OCI-LY3 (cell line): ENCODE data around the gene PIEZO1.

Source experiments
- H2AFZ ChIP-seq: fragments of 200-600, 300-600 bp; shearing (Covaris generic); 2 replicates; pipeline ENCODE4 v1.6.0; 2014; ENCODE audit warnings: antibody characterized with exemption, low read depth, low read length
- H3K27ac ChIP-seq: fragments of 200-600, 300-600 bp; sonication (generic); 2 replicates; pipeline ENCODE4 v1.5.1; 2014; ENCODE audit warnings: mild to moderate bottlenecking, low read length, moderate library complexity, mixed read lengths
- H3K27me3 ChIP-seq: fragments of 200-600, 300-600 bp; sonication (generic); 2 replicates; pipeline ENCODE4 v1.6.1; 2014; ENCODE audit warnings: low read depth, low read length, mixed read lengths
- H3K36me3 ChIP-seq: fragments of 200-600, 300-600 bp; sonication (generic); replicated peaks from 2 replicates; pipeline ENCODE3; 2014; ENCODE audit warnings: low read depth, low read length, mixed read lengths
- H3K4me1 ChIP-seq: fragments of 300-600, 200-600 bp; sonication (generic); 2 replicates; pipeline ENCODE4 v1.6.1; 2014; ENCODE audit warnings: low read length, mixed read lengths
- H3K4me2 ChIP-seq: fragments of 200-600, 300-600 bp; sonication (generic); 2 replicates; pipeline ENCODE4 v1.6.1; 2014; ENCODE audit warnings: low read length, mixed read lengths
- H3K4me3 ChIP-seq: fragments of 300-600, 200-600 bp; sonication (generic); 2 replicates; pipeline ENCODE4 v1.5.1; 2014; ENCODE audit warnings: antibody characterized with exemption, mild to moderate bottlenecking, low read length, moderate library complexity
- H3K79me2 ChIP-seq: fragments of 300-600, 200-600 bp; shearing (Covaris generic); 2 replicates; pipeline ENCODE4 v1.6.1; 2014; ENCODE audit warnings: mild to moderate bottlenecking, low read length, mixed read lengths
- H3K9ac ChIP-seq: fragments of 300-600, 200-600 bp; shearing (Covaris generic); 2 replicates; pipeline ENCODE4 v1.6.0; 2014; ENCODE audit warnings: mild to moderate bottlenecking, low read length, moderate library complexity
- H3K9me3 ChIP-seq: fragments of 200-600, 300-600 bp; shearing (Covaris generic); 2 replicates; pipeline ENCODE4 v1.6.1; 2014; ENCODE audit warnings: low read length, mixed read lengths; ENCODE audit not compliant: insufficient read depth
- H4K20me1 ChIP-seq: fragments of 200-600, 300-600 bp; sonication (generic); 2 replicates; pipeline ENCODE4 v1.6.1; 2016; ENCODE audit warnings: low read length, mixed read lengths; ENCODE audit not compliant: insufficient read depth
- EZH2phosphoT487 ChIP-seq: fragments of 200-600 bp; shearing (Covaris generic); IDR thresholded peaks from 2 replicates; pipeline ENCODE4 v1.6.1; 2018; ENCODE audit warnings: antibody characterized with exemption, mixed run types, low read depth
- TF ChIP-seq, protein P1 (sequence below): fragments of 200-600, 300-600 bp; sonication (generic); IDR thresholded peaks from 2 replicates; pipeline ENCODE4 v1.5.1; 2014; ENCODE audit warnings: antibody characterized with exemption, low read length, low read depth

PIEZO1 gene

DNA sequence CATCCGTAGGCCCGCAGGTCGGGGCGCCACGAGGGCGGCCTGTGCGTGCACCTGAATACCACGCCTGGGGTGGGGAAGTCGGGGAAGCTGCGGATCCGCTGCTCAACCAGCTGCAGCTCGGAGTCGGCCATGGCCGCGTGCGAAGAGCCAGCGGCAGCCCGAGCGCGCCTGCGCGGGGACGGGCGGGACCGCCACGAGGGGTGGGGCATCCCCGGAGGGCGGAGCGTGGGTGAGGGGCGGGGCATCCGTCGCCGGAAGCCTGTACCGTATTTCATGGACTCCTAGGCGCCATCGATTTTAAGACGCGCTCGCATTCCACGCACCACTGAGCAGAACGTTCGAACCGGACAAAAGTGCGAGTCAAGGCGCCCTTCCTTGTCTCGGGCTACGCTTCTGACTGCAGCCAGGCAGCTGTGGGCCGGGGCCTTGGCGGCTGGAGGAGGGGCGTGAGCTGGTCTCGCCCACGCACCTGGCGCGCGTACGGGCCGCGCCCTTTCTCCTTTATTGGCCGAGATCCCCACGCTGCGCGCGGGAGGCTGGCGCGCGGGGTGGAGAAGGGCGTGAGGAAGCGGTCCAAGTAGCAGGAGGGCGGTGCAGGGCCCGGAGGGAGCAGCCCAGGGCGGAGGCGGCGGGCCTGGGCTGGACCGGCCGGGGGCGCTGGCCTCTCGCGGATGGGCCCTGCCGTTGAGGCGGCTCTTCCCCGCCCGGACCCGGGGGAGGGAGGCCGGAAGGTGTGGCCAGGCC lies 26.9 kb upstream of the PIEZO1 start, which contains the start of gene APRT:
Gene APRT, minus strand, starts transcription at position 160 of the 744 bp plus-strand sequence. Its CDS starts 29 bp downstream, at position 131.
- H3K27me3 ChIP-seq: no peaks in the 10 kb centered on the region
- H3K9ac ChIP-seq: peak within 1 kb of the TSS; percentile 73
- TF ChIP-seq EZH2phosphoT487: no peak
- TF ChIP-seq, protein P1, sequence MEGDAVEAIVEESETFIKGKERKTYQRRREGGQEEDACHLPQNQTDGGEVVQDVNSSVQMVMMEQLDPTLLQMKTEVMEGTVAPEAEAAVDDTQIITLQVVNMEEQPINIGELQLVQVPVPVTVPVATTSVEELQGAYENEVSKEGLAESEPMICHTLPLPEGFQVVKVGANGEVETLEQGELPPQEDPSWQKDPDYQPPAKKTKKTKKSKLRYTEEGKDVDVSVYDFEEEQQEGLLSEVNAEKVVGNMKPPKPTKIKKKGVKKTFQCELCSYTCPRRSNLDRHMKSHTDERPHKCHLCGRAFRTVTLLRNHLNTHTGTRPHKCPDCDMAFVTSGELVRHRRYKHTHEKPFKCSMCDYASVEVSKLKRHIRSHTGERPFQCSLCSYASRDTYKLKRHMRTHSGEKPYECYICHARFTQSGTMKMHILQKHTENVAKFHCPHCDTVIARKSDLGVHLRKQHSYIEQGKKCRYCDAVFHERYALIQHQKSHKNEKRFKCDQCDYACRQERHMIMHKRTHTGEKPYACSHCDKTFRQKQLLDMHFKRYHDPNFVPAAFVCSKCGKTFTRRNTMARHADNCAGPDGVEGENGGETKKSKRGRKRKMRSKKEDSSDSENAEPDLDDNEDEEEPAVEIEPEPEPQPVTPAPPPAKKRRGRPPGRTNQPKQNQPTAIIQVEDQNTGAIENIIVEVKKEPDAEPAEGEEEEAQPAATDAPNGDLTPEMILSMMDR: no peak
- H3K4me3 ChIP-seq: peak within 1 kb of the TSS; percentile 84
- H3K4me1 ChIP-seq: peaks cover 11% of the 10 kb centered on the region
- H3K9me3 ChIP-seq: no peaks in the 10 kb centered on the region
- peaks cover 26% of the 10 kb centered on the region for H3K36me3 ChIP-seq
- H4K20me1 ChIP-seq: peaks cover 20% of the 10 kb centered on the region; the same call in 1 of the 2 replicates
- H2AFZ ChIP-seq: no peak within 1 kb of the TSS
- H3K27ac ChIP-seq: peak within 1 kb of the TSS; percentile 57
- H3K4me2 ChIP-seq: peak within 1 kb of the TSS; percentile 80
- peaks cover 21% of the 10 kb centered on the region for H3K79me2 ChIP-seq

DNA sequence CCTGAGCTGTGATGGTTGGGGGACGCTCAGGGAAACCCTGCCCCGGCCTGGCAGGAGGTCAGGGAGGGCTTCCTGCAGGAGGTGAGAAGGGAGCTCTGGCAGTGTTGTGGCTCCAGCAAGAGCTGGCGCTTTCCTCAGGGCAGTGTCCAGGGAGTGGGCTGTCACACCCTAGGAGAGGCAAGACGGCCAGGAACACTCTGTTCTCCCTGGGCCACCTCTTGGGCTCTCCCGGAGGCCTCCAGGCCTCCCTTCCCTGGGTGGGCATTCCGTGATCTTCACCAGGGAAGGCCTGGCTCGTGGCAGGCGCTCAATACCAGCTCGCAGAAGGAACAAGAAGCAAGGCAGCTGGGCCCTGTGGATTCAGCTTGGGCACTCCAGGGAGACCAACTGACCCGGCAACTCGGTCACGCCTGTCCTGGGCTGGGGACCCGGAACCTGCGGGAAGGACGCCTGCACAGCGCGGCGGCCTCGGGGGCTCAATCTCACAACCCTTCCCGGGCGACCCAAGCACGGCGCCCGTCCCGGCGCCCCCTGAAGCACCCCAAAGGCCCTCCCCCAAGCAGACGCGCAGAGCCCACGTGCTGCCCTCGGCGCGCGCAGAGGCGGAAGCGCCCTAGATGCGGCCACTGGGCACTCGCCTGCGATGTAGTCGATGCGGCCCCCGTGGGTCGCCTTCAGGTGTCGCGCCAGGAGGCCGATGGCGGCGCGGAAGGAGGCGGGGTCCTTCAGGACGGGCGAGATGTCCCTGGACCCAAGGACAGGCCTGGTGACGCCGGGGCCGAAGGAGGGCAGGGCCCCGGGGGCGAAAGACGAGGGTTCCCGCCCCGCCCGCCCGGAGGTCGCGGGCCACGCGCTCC lies 26.1 kb upstream of the PIEZO1 start:
- no peak for TF ChIP-seq EZH2phosphoT487
- TF ChIP-seq, protein P1: no peak
- H3K4me2 ChIP-seq: peak overlapping the region; percentile 80
- peaks cover 20% of the 10 kb centered on the region; the same call in 1 of the 2 replicates for H4K20me1 ChIP-seq
- peak overlapping the region; percentile 73 for H3K9ac ChIP-seq
- H3K9me3 ChIP-seq: no peaks in the 10 kb centered on the region
- H3K27ac ChIP-seq: peak overlapping the region; percentile 57
- H3K4me1 ChIP-seq: peaks cover 11% of the 10 kb centered on the region
- H3K27me3 ChIP-seq: no peaks in the 10 kb centered on the region
- H2AFZ ChIP-seq: no peak overlapping the region
- peak overlapping the region; percentile 84 for H3K4me3 ChIP-seq
- H3K36me3 ChIP-seq: peaks cover 33% of the 10 kb centered on the region
- H3K79me2 ChIP-seq: peaks cover 25% of the 10 kb centered on the region

DNA sequence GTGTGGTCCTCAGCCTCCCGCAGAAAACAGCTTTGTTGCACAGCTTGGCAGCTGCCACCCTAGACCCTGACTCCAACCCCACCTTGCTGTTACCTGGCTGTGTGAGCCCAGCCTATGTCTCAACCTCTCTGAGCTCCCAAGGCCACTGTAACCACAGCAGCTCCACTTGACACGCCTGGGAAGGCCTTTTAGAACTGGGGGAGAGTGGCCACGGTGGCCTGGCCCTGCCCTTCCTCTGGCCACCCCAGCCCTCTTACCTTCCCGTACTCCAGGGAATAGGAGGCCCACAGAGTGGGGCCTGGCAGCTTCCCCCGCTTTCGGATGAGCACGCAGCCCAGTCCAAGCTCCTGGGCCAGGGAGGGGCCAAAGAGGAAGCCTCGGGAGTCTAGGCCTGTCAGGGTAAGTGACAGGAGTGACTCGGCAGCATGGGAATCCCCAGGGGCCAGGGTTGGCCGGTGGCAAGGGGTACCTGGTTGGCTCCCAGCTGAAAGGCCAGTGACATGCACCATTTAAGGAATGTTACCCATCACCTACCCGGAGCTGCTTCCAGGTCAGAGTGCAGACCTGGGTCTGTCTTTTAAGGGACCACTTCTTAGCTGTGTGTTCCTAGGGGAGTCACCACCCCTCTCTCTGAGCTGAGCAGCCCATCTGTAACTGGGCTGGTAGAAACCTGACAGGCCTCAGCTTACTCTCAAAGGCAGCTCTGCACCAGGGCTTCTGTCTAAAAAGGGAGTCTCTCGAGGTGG lies 25.3 kb upstream of the PIEZO1 start:
- Histone ChIP-seq H3K9ac (peak overlapping the region; percentile 73), H3K79me2 (peaks cover 33% of the 10 kb centered on the region), H4K20me1 (peaks cover 20% of the 10 kb centered on the region; the same call in 1 of the 2 replicates), H3K36me3 (peaks cover 40% of the 10 kb centered on the region), H3K4me2 (peak overlapping the region; percentile 80), H3K27me3 (no peaks in the 10 kb centered on the region), H3K27ac (peak overlapping the region; percentile 57), H2AFZ (no peak overlapping the region), H3K4me3 (peak overlapping the region; percentile 84), H3K9me3 (no peaks in the 10 kb centered on the region), H3K4me1 (peaks cover 11% of the 10 kb centered on the region)
- TF ChIP-seq, protein P1: no peak
- no peak for TF ChIP-seq EZH2phosphoT487
